GM18508 (cell line): Measurements from ENCODE around the gene FOXB2.
"Not testable (repeated sequence)": the region's sequence is repeated elsewhere in the genome, so short reads cannot be mapped to it uniquely, and the experiment has no call there.

Experiments
- ATAC-seq: cut with Tn5 transposase; IDR thresholded peaks from one replicate; pipeline ENCODE4 v1.9.1; 2021; ENCODE audit warnings: moderate number of reproducible peaks; ENCODE audit not compliant: insufficient read depth, unreplicated experiment

The FOXB2 gene

DNA sequence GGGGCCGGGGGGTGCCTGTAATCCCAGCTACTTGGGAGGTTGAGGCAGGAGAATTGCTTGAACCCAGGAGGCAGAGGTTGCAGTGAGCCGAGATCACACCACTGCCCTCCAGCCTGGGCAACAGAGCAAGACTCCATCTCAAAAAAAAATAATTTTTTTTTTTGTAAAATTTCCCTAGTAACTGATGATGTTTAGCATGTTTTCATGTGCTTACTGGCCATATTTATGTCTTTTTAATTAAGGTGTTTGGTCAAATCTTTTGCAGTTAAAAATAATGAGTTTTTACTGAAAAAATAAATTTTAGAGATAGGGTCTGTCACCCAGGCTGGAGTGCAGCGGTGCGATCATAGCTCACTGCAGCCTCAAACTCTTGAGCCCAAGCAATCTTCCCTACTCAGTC lies 24.3 kb downstream of the FOXB2 start:
- ATAC-seq, result not testable (repeated sequence)

DNA sequence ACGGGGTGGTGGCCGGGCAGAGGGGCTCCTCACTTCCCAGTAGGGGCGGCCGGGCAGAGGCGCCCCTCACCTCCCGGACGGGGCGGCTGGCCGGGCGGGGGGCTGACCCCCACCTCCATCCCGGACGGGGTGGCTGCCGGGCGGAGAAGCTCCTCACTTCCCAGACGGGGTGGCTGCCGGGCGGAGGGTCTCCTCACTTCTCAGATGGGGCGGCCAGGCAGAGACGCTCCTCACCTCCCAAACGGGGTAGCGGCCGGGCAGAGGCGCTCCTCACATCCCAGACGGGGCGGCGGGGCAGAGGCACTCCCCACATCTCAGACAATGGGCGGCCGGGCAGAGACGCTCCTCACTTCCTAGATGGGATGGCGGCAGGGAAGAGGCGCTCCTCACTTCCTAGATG lies 41.2 kb downstream of the FOXB2 start:
- not testable (repeated sequence) for ATAC-seq

DNA sequence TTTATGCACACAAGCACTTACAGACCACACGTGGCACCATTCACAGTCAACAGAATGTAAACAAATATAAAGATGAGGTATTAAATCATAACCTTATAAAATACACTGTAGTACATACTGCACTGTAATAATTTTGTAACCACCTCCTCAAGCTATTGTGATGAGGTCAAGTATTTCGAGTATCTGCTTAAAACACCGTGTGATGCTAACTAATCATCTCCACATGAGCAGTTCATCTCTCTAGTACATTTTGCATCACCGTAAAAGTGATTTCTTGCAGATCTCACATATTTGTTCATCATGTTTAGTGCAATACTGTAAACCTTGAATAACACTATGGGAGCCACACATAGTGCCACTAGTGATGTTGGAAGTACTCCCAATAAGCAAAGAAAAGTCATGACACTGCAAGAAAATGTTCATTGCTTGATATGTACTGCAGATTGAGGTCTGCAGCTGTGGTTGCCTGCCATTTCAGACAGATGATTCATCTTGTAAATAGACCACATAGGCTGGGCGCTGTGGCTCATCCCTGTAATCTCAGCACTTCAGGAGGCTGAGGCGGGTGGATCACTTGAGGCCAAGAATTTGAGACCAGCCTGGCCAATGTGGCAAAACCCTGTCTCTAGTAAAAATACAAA lies 44.3 kb downstream of the FOXB2 start:
- ATAC-seq, result no peak

DNA sequence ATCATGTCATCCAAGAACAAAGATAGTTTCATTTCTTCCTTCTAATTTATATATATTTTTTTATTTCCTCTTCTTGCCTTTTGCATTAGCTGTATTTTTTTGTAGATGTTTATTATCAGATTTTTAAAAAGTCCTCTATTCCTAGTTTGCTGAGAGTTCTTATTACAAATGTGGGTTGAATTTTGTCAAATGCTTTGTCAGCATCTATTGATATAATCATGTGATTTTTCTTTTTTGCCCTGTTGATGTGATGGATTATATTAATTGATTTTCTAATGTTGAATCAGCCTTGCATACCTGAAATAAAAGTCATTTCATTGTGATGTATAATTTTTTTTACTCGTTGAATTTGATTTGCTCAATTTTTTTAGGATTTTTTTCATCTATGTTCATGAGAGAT lies 46.9 kb downstream of the FOXB2 start:
- no peak for ATAC-seq
